Suprapubic skin (tissue), 4 donors: Measurements from ENCODE around the gene DIPK1B. TPM values are rescaled to one million over a fixed set of nuclear protein-coding genes. Genes with fewer than 3 reads are reported as not detected.

Experiments
- DNase-seq, 2 donors: peaks; one replicate each; pipeline ENCODE4 v3.0.0-alpha.2; 2019; ENCODE audit warnings: low spot score in 2 of 2
- H3K27ac ChIP-seq: fragments of 200-600 bp; sonication (generic); one replicate; pipeline ENCODE4 v1.5.1; 2019
- H3K27me3 ChIP-seq: fragments of 200-600 bp; sonication (generic); one replicate; pipeline ENCODE4 v1.5.1; 2019
- H3K36me3 ChIP-seq: fragments of 200-600 bp; sonication (generic); one replicate; pipeline ENCODE4 v1.5.1; 2019
- H3K4me1 ChIP-seq: fragments of 200-600 bp; sonication (generic); one replicate; pipeline ENCODE4 v1.5.1; 2019
- H3K4me3 ChIP-seq: fragments of 200-600 bp; sonication (generic); one replicate; pipeline ENCODE4 v1.5.1; 2019; ENCODE audit warnings: mild to moderate bottlenecking
- H3K9me3 ChIP-seq: fragments of 200-600 bp; sonication (generic); one replicate; pipeline ENCODE4 v1.5.1; 2019
- CTCF ChIP-seq, 2 donors: fragments of 200-600 bp in 1 of 2; fragments of 450-650 bp in 1 of 2; sonication (generic) in 1 of 2; IDR thresholded peaks; one replicate each; pipeline ENCODE4 v1.5.1; 2016 to 2019; ENCODE audit warnings: antibody characterized with exemption in 2 of 2, mild to moderate bottlenecking in 1 of 2, moderate library complexity in 1 of 2
- EP300 ChIP-seq: sonication (generic); formaldehyde crosslinking; IDR thresholded peaks from one replicate; pipeline ENCODE4 v1.6.1; 2017; ENCODE audit warnings: antibody characterized with exemption
- POLR2A ChIP-seq, 2 donors: fragments of 450-650 bp; IDR thresholded peaks; one replicate each; pipeline ENCODE4 v1.6.1; 2017; ENCODE audit warnings: antibody characterized with exemption in 2 of 2, mild to moderate bottlenecking in 2 of 2, moderate library complexity in 2 of 2
- POLR2AphosphoS5 ChIP-seq, 3 donors: sonication (generic); formaldehyde crosslinking; IDR thresholded peaks; one replicate each; pipeline ENCODE4 v1.6.1; 2017; ENCODE audit warnings: antibody characterized with exemption in 3 of 3
- WGBS: methylation state at CpG from one replicate; pipeline ENCODE4 v1.1.5; 2018; 5-methylcytosine and 5-hydroxymethylcytosine counted together
- total RNA-seq, 4 donors: library from RNA; depleted of rRNA; stranded (reverse); fragments of >200 nt; gene quantifications; one replicate each; pipeline ENCODE4 v1.1.0, GENCODE V29; 2016

DIPK1B gene
- total RNA-seq, 4 donors from 2014 or later, result 3.8 to 13.1 (median 6.3) TPM

GRCh38 chr9:136668983-136669790, 43.2 kb upstream of the DIPK1B start:
- no peak overlapping the region for H3K27ac ChIP-seq
- TF ChIP-seq CTCF (IDR thresholded peaks at IDR 0.05), result no peak
- no peak for TF ChIP-seq POLR2A (IDR thresholded peaks at IDR 0.05)
- TF ChIP-seq POLR2AphosphoS5 (IDR thresholded peaks at IDR 0.05), result no peak
- no peak for TF ChIP-seq EP300
- H3K36me3 ChIP-seq, result peaks cover 19% of the 10 kb centered on the region
- peak overlapping the region; percentile 54 for H3K4me3 ChIP-seq
- no peaks in the 10 kb centered on the region for H3K9me3 ChIP-seq
- DNase-seq, result no peak
- peaks cover 38% of the 10 kb centered on the region for H3K27me3 ChIP-seq
- WGBS, result 43% methylated on average over 8 of the region's 23 CpGs
- H3K4me1 ChIP-seq, result peaks cover 15% of the 10 kb centered on the region

- Histone ChIP-seq H3K36me3 (peaks cover 26% of the 10 kb centered on the region), H3K4me3 (peak overlapping the region; percentile 54), H3K9me3 (no peaks in the 10 kb centered on the region), H3K27me3 (peaks cover 34% of the 10 kb centered on the region), H3K27ac (no peak overlapping the region), H3K4me1 (peaks cover 15% of the 10 kb centered on the region)
- TF ChIP-seq POLR2A (IDR thresholded peaks at IDR 0.05), result no peak
- TF ChIP-seq CTCF (IDR thresholded peaks at IDR 0.05), result no peak
- TF ChIP-seq EP300, result no peak
- no peak for TF ChIP-seq POLR2AphosphoS5 (IDR thresholded peaks at IDR 0.05)
- no peak for DNase-seq
- 61% methylated on average over 12 of the region's 23 CpGs for WGBS
These were observed 42.4 kb upstream of the DIPK1B start for GRCh38 chr9:136669791-136670464.

GRCh38 chr9:136670576-136671253, 41.7 kb upstream of the DIPK1B start:
- H3K9me3 ChIP-seq, result no peaks in the 10 kb centered on the region
- peaks cover 28% of the 10 kb centered on the region for H3K36me3 ChIP-seq
- no peak overlapping the region for H3K27ac ChIP-seq
- H3K4me1 ChIP-seq, result peaks cover 10% of the 10 kb centered on the region
- no peak for DNase-seq
- H3K4me3 ChIP-seq, result peak overlapping the region; percentile 54
- H3K27me3 ChIP-seq, result peaks cover 29% of the 10 kb centered on the region
- 78% methylated on average over 10 of the region's 36 CpGs for WGBS
- TF ChIP-seq CTCF (IDR thresholded peaks at IDR 0.05), result no peak
- no peak for TF ChIP-seq POLR2A (IDR thresholded peaks at IDR 0.05)
- no peak for TF ChIP-seq POLR2AphosphoS5 (IDR thresholded peaks at IDR 0.05)
- TF ChIP-seq EP300, result no peak

GRCh38 chr9:136671254-136671614, 41.1 kb upstream of the DIPK1B start:
- TF ChIP-seq POLR2A (IDR thresholded peaks at IDR 0.05) (no peak), CTCF (IDR thresholded peaks at IDR 0.05) (no peak), EP300 (no peak)
- H3K27me3 ChIP-seq, result peaks cover 26% of the 10 kb centered on the region
- no peak for DNase-seq
- peaks cover 33% of the 10 kb centered on the region for H3K36me3 ChIP-seq
- WGBS, result 45% methylated on average over 9 of the region's 12 CpGs
- H3K4me3 ChIP-seq, result no peak overlapping the region
- no peaks in the 10 kb centered on the region for H3K9me3 ChIP-seq
- H3K4me1 ChIP-seq, result peaks cover 7% of the 10 kb centered on the region
- no peak overlapping the region for H3K27ac ChIP-seq
